Ramos (cell line): ENCODE measurements around the gene HIVEP3.

Experiments
- in situ Hi-C: fragments of 300-500 bp; cut with MboI; formaldehyde crosslinking; loops from one replicate; pipeline ENCODE4 v1.14.3; 2022; ENCODE audit warnings: low sequenced_read_pairs; ENCODE audit not compliant: unreplicated experiment

The HIVEP3 gene

DNA sequence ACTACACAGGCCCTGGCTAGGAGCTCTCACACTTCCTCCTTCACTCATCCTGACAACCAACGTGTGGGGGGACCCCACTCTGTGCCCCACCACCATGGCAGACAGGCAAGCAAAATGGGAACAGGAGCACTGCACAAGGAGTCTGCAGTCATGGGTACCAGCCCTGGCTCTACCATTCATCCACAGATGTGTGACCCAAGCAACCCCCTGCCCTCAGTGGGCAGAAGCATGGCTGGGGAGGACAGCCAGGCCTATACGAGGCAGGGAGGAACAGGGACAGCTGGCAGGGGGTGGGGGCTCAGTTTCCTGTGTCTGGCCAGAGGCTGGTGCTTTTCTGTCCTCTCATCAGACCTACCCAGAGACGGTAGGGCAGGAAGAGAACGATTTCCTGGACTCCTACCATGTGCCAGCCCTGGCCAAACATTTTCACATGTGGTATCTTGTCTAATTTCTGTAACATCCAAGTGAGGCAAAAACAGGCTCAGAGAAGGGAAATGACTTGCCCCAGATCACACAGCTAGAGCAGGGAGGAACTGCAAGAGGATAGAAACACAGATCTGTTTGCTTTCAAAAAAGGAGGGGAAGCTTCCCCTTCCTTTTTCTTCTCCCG is 178.0 kb downstream of the HIVEP3 start:
- in situ Hi-C loops, result no loop called here

DNA sequence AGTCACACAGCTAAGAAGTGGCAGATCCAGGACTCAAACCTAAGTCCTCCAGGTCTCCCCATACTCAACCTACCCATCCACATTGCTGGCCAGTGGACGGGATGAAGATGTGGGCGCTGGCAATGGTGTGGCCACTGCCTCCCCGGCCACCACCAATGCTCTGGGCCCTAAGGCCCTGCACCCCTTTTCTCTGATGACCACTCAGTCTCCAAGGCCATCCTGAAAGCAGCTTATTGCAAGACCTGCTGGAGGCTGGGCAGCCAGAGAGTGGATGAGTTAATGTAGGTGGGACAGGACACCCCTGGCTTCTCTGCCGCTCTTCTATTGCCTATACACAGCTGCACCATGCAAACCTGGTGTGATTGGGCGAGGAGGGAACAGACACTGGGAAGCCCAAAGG is 178.7 kb downstream of the HIVEP3 start:
- in situ Hi-C loops, result no loop called here

DNA sequence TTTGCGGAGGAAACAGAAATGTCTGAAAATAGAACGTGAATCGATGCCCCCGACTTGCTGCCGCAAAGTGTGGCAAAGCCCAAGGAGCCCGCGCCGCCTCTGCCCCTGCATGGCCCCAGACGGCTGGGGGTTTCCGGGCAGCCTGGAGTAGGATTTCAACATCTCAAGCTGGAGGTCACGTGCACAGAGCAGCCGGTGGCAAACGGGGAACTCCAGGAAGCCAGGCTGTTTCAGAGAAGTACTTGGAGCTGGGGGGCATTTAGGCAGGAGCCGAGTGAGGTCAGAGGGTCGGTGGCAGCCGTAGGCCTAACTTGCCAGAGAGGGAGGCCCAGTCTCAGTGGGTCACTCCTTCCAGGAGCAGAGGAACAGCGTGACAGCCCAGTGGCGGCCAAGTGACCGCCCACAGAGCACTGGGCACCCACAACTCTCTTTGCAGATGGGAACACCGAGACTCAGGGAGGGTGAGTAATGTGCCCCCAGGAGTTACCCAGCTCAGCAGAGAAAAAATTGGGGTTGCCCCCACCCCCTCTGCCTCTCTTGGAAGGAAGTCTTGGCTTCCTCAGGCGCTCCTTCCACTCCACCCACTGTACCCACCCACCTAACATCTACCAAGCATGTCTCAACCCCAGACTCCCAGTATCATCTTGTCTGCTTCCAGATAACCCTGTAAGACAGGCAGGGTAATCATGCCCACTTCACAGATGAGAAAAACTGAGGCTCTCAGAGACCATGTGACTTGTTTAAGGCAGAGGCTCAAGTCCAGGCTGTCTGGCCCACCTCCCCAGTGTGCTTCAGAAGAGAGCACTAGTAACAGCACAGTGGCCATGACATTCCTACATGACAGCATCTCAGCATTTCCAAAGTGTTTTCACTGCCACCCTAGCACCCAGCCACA is 179.4 kb downstream of the HIVEP3 start:
- in situ Hi-C loops, result no loop called here

DNA sequence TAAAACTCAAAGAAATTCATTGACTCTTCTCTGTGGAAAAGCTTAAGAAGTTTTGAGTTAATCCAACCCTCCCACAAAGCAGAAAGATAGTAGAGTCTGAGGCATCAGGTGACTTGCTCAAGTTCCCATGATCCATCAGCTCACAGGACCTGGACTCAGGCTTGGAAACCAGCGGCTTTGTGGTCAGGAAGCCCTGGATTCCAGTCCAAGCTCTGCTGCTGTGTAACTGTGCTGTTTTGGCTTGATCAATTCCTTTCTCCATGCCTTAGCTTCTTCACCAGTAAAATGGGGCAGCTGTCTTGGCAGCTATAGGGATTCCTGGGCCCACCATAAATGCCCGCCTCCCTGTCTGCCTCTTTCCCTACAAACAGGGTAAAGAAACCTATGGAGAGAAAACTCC is 180.2 kb downstream of the HIVEP3 start:
- in situ Hi-C loops, result no loop called here

DNA sequence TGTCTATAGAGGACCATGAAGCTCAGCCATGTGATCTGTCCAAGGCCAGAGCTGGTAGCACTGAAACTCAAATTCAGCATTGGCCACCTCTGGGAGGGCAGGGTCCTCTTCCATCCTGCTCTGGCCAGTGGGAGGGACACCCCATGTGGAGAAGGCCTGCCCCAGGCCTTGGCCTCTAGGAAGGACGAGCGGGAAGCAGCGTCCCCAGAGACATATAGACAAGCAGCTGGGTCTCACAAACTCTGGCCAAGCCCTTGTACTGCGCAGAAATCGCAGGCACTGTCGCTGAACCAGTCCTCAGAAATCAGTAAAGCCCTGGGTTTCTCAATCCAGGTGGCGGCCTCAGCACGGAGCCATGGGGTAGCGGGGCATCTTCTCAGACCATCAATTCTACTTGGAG is 180.7 kb downstream of the HIVEP3 start:
- in situ Hi-C loops, result no loop called here

DNA sequence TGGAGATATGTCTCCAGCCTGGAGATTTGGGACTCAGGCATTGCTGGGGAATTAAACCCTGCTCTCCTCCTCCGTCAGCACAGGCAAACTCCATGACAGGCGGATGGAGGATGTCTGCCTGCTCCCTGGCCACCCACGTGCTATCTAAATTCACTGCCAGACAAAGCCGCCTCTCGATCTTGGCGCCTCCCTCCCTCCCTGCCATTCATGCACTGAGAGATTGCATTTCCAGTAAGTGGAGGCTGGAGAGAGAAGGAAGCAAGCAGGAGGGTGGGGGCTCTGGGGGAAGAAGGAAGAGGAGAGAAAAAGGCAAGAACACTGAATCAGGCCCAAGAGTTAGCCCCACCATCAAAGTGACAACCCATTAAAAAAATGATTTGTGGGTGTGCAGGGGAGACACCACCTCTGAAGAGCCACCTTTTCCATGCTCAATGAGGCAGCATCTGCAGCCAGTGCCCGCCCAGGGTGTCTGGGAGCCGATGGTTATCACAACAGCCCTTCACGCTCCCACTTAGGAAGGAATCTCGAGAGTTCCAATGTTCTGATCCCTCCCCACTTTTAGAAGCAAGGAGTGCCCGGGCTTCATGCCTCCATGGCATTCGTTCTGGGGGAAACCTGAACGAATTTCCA is 183.0 kb downstream of the HIVEP3 start:
- in situ Hi-C loops, result no loop called here

DNA sequence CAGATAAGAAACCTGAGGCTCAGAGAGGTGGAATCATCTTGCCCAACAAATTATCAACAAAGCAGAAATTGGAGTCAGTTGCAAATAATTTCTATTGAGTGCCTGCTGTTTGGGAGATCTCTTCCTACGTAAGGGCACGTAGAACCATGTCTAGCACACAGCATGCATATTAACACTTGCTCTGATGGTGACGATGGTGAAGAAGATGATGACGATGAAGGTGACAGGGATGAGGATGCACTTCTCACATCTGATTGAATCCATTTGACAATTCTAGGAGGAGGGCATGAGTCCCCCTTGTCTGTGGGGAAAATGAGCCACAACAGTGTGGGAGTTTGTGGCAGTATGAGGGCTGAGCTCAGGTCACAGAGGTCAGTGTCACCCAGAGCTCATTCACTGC is 183.6 kb downstream of the HIVEP3 start:
- in situ Hi-C loops, result no loop called here

DNA sequence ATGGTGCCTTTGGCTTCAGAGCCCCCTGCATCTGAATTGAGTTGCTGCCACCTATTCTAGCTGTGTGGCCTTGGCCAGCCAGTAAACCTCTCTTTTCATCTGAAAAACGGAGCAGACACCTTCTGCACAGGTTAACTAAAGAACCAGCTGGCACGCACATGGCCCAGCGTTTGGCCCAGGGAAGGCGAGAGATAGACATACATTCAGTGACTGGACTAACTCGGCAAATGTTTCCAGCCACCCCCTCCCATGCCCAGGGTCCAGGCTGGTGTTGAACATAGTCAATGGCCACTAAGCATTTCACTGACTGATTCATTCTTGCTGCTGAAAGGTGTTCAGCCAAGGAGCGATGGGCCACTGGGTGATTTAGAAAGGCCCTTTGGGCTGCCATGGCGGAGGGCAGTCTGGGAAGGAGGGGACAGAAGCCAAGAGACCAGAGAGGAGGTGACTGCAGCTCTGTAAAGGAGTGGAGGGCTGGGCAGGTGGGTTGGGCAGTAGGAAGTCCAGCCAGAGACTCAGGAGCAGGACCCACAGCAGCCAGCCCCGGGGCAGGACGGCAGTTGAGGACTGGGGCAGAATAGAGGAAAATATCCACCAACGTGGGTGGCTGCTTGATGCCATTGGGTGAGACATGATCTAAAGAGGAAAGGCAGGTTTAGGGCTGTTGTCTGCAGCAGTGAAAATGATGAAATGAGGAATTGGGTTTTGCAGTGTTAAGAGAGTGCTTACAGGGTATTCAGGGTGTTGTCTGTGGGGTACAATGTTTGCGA is 184.3 kb downstream of the HIVEP3 start:
- in situ Hi-C loops, result no loop called here

DNA sequence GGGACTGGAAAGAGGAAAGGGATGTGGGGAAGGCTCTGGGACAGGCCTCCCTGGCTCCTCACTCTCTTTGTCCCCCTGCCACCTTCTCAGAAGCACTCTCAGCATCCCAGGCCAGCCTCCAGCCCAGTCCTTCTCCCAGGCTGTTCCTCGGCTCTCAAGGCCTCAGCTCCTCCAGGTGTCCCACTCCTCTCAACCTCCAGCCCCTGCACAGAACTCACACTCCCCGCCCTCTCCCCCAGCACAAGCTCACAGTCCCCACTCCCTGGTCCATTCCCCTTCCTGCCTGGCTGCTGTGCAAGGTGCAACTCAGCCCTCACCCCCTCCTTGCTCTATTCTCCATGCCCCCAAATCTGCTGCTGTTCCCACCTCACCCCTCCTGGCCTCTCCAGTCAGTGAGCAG is 185.0 kb downstream of the HIVEP3 start:
- in situ Hi-C loops, result no loop called here

DNA sequence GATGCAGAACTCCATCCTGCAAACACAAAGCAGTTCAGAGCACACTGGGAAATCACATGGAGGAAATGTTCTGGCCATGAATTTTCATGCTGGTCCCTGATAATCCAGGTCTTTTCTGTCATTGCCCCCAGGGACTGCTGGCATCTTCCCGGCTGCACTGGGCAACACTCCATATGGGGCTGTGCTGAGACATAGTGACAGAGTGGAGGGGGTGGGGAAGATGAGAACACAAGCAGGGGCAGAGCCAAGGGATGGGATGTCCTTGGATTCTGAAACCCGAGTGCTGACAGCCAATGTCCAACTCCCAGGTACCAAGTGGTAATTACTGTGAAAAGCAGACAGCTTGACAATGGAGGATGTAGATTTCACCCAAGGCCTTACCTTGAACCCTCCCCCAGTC is 185.7 kb downstream of the HIVEP3 start:
- in situ Hi-C loops, result no loop called here

DNA sequence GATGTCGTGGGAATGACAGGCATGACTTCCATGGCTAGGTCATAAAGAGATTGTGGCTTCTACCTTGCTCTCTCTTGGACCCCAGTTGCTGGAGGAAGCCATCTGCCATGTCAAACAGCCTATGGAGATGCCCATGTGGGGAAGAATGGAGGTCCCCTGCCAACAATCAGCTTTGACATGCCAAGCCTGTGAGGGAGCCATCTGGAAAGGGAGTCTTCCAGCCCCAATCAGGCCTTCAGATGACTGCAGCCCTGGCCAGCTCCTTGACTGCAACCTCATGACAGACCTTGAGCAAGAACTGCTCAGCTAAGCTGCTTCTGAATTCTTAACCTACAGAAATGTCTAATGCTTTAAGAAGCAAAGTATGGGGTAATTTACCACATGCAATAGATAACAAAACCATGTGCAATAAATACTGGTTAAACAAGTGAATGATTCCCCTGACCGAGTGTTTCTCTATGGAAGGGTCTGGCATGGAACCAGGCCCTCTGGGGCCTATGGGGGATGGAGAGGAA is 187.1 kb downstream of the HIVEP3 start:
- in situ Hi-C loops, result no loop called here

DNA sequence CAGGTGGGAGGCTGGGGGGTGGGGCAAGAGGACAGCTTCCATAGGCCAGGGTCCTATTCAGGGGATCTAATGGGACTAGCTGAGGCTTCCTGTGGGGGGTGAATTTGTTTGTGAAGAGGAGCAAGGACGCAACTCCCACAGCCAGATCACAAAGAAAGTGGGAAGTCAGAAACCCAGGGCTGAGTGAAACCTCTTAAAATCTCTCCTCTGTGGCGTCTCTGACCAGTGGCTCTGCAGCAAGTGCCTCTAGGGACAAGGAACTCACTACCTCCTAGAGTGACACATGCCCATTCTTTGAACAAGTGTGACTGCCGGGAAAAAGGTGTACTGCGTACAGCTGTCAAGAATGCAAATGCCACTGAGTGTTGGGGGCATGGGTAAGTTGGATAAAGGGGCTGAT is 187.9 kb downstream of the HIVEP3 start:
- in situ Hi-C loops, result no loop called here

DNA sequence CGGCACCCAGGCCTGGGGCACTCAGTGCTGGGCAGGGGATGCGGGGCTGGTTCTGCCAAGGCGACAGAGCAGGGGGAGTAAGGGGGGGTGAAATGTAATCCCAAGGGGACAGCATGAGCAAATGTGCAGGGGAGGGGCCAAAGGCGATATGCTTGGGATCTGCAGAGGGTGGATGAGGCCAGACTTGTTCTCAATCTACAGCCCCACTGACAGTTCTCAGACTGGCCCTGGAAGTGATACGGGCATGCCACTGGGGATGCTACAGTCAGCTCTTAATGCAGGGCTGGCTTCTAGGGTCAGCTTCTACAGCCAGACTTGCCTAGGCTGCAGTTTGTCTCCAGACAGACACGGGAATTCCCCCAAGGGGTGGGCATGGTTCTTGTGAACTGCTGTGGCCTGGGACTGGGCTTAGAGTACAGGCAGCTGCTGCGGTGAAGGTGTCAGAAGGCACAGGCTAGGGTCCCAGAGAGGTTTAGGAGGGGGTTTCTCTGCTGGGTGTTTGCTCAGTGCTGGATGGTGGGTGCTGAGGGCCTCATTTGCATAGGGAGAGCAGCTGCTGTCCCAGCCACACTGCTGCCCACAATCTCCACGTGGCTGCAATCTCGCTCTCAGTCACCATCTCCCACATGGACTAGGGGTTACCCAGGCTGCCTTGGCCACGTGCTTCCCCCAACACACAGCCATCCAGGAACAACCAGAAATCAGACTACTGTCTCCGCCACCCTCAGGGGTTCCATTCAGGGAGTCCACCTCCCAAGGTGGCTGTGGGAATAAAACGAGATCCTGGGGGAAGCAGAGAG is 190.1 kb downstream of the HIVEP3 start:
- in situ Hi-C loops, result no loop called here

DNA sequence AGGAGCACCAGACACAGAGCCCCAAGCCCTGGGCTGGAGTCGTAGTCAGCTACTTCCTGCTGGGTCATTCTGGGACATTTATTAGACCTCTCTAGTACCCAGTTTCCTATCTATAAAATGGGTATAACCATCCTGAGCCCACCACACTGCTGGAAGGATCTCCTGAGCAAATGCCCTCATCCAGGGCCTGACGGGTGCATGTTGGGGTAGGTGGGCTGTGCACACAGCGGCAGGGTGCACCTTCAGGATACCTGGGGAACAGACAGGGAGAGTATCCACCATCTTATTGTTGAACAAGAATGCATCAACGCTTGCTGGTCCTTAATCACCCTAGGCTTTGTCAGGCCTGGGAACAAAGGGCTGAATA is 191.0 kb downstream of the HIVEP3 start:
- in situ Hi-C loops, result no loop called here

DNA sequence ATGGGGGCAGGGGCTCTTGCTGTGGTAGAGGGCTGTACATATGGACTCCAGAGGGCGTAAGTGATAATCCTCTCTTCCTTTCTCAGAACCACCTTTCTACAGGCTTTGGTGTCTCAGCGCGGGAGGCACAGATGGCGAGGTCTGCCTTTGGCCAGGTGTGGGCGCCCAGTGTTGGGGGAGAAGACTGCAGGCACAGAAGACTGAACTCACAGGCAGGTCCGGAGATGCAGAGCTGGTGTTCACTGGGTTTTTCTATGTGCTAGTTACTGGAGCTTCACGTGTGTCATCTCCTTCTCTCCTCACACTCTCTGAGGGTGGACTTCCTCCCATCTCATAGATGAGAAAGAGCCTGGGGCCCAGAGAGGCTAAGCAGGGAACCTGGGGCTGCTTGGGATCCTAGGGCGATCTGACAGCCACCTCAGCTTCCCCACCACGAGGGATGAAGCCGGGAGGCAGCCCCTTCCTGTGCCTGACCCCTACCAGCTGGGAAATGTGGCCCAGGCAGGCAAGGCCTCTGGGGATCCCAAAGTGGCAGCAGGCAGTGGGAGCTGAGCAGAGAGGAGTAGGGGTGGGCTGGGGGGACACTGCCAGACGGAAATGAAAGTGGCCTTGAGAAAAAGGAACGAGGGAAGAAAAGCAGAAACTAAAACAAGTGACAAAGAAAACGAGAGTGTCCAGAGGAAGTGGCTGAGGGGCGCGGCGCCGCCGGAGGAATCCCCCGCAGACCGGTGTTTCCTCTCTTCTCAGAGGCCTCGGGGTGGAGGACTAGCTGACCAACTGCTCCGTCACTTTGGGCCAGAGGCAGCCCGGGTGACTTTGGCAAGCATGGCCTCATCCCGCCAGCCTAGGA is 191.6 kb downstream of the HIVEP3 start:
- in situ Hi-C loops, result no loop called here

DNA sequence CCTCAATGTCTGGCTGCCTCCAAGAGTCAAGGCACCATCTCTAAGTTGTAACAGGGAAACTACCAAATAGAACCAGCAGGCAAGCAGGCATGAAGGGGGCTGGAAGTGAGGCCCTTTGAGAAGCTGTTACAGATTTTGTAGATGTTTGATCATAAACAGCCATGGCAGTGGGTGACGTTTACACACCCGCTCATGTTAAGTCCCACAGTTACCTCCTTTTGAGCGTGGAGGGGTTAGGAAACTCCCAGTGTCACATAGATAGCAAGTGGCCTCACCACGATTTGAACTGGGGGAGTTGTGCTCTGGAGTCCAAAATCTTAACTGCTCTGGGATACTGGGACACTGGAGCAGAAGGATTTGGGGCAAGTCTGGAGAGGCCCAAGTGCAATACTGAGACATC is 192.4 kb downstream of the HIVEP3 start:
- in situ Hi-C loops, result no loop called here

DNA sequence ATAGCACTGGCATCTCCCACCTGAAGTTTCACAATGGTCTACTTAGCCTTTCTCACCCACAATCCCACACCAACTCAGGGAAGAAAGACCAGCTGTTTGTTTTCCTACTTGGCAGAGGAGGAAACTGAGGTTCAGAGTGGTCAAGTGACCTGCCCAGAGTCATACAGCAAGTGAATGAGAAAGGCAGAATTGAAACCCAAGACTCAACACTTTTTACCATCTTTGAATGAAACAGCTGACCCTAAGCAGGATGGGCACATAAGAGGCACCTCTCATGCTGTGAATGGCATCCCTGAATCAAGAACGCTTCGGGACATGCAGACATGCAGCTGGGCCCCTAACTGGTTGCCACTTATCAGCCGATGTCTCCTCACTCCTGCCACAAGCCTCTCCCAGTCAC is 193.8 kb downstream of the HIVEP3 start:
- in situ Hi-C loops, result no loop called here

DNA sequence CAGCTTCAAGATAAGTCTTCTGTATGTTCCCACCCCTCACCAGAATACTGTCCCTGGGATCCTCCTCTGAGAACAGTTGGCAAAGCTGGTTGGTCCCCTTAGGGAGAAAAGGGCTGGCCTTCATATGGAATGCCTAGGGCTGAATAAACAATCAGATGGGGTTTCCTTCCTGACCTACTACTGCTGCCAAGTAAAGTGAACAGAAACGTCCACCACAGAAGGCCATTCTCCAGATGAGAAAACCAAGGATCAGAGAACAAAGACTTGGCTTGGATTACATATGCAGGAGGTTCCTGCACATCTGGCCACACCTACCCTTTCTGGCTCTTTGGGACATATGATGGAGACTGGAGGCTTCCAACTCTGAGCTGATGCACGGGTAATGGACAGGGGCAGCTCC is 194.5 kb downstream of the HIVEP3 start:
- in situ Hi-C loops, result no loop called here

DNA sequence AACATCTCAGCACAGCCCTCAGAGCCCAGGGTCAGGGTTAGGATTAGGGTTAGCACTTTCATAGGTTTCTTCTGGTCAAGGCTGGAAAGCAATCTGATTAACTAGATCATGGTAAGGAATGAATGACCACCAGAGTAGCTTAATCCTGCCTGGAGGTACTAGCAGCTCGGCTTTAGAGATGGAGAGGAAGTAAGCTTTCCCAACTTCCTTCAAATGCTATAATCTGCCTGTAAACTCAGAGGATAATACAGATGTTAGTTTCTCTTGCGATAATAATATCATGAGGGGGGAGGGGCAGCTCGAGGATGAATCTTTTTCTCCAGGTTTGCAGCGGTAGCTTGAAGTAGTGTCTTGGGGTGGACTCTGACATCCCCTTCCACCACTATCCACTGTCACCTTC is 194.9 kb downstream of the HIVEP3 start:
- in situ Hi-C loops, result no loop called here
